Measurements from ENCODE around the gene KIF26B.

KIF26B gene

DNA sequence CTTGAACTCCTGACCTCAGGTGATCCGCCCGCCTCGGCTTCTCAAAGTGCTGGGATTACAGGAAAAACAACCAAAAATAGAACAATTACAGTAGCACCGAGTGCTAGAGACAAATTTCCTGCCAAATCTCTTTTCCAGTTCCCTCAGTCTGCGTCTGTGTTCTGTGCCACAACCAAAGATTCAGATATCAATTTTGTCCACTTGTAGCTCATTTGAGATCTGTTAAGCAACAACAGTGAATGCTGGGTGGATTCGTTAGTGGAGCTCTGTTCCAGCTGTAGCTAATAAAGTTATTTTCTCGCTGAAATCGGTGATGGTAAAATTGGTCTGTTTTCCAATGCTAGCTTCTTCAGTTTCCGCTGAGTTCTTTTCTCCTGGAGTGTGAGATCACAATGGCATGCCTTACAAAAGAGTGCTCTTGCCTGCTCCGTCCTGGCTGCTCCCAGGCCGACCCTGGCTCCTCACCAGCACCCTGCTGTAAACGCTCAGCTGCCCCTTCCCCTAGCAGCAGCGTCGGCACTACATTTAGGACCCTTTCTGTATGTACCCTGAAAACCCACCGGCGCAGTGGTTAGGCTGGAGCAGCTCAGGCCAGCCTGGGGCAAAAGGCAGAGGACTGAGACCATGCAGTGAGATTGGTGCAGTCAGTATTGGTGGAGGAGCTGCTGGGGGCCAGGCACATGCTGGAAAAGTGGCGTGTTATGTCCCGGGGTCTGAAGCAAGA, 395.4 kb downstream of the KIF26B start:
- H3K27me3 Mint-ChIP-seq: peaks cover 7% of the 10 kb centered on the region
- peaks cover 0 to 6% of the 10 kb centered on the region in 2 donors for H3K9me3 Mint-ChIP-seq
- H3K27ac Mint-ChIP-seq: no peak overlapping the region
- H3K4me3 Mint-ChIP-seq: no peak overlapping the region
- H3K4me1 Mint-ChIP-seq: no peaks in the 10 kb centered on the region
- DNase-seq: no peak
- no peak for ATAC-seq

DNA sequence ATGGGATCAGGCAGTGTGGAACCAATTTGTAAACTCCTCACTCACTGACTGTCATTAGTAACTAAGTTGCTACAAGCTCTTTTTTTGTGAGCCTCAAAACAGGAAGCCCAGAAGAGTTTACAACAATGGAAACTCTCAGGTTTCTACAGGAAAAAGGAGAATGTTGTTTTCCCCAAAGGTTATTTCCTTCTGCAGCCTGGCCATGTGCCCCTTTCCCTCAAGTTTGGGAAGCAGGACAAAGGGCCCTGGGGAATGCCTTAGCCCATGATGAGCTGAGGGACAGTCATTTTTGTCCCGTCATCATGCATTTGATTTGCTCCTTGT, 395.9 kb downstream of the KIF26B start:
- H3K9me3 Mint-ChIP-seq: peaks cover 0 to 6% of the 10 kb centered on the region in 2 donors
- ATAC-seq (no peak), DNase-seq (no peak)
- no peaks in the 10 kb centered on the region for H3K4me1 Mint-ChIP-seq
- H3K4me3 Mint-ChIP-seq: no peak overlapping the region
- peaks cover 12% of the 10 kb centered on the region for H3K27me3 Mint-ChIP-seq
- no peak overlapping the region for H3K27ac Mint-ChIP-seq

DNA sequence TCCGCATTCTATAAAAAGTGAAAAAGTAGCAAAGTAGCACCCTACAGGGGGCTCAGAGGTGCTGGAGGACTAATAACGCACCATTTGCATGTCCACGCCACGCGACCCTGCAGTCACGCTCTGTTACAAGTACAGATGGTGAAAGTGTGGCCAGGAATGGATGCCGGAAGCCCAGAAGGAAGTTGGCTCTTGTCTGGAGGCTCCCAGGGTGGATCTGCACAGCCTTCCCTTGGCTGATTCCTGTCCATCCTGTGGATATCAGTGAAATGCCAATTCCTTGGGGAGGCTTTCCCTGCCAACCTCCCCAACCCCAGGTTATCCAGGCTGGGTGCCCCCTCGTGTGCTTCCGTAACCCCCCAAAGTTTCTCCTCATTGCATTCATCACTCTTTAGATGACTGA, 396.8 kb downstream of the KIF26B start:
- ATAC-seq: no peak

DNA sequence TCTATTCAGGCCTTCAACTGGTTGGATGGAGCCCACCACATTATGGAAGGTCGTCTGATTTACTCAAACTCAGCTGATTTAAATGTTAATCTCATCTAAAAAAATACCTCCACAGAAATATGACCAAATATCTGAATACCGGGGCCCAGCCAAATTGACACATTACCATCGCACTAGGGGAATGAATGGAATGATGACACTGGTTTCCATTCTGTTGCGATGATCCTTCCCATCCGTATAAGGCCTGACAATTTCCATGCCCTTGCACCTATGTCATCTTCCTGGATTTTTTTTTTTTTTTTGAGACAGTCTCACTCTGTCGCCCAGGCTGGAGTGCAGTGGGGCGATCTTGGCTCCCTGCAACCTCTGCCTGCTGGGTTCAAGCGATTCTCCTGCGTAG, 397.5 kb downstream of the KIF26B start:
- Mint-ChIP-seq H3K9me3 (peaks cover 0 to 6% of the 10 kb centered on the region in 2 donors), H3K4me3 (no peak overlapping the region), H3K27ac (no peak overlapping the region), H3K27me3 (peaks cover 14% of the 10 kb centered on the region), H3K4me1 (no peaks in the 10 kb centered on the region)
- DNase-seq: no peak
- ATAC-seq: no peak

More for the DNA sequence above, 396.8 kb downstream of the KIF26B start:
- Mint-ChIP-seq H3K27me3 (peaks cover 14% of the 10 kb centered on the region), H3K9me3 (peaks cover 0 to 6% of the 10 kb centered on the region in 2 donors), H3K27ac (no peak overlapping the region), H3K4me1 (no peaks in the 10 kb centered on the region), H3K4me3 (no peak overlapping the region)
- no peak for DNase-seq

DNA sequence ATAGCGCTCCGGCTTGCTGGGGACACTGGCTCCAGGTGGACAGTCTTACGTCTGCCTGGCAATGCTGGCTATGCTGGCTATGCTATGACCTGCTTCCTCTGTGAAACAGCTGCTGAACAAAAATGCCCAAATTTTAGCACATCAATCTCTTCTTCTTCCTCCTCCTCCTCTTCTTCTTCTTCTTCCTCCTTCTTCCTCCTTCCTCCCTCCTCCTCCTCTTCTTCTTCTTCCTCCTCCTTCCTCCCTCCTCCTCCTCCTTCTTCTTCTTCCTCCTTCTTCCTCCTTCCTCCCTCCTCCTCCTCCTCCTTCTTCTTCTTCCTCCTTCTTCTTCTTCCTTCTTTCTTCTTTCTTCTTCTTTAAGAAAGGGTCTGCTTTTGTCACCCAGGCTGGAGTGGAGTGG, 401.3 kb downstream of the KIF26B start:
- no peak for ATAC-seq
- peaks cover 8% of the 10 kb centered on the region for H3K27me3 Mint-ChIP-seq

DNA sequence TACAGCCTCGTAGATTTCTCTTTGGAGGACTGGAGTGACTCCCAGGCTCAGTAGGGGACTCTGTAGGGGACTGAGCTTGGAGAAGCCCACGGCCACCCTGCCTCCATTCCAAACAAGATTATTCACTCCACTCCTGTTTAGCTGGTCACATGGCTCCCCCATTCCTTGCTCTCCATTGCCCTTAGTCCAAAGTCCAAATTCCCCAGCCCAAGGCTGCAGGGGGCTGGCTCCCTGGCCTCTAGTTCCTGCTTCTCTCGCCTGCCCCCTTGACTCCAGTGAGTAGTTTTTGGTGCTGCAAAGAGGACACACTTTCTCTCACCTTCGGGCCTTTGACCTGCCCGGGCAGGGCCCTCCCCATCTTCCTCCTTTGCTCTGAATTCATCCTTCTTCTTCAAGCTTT, 403.3 kb downstream of the KIF26B start:
- Mint-ChIP-seq H3K4me1 (no peaks in the 10 kb centered on the region), H3K27ac (peak overlapping the region in 1 of 2 donors; percentile 84), H3K27me3 (peaks cover 8% of the 10 kb centered on the region), H3K4me3 (no peak overlapping the region), H3K9me3 (no peaks in the 10 kb centered on the region)
- DNase-seq (no peak), ATAC-seq (no peak)

More for the DNA sequence above, 401.3 kb downstream of the KIF26B start:
- H3K9me3 Mint-ChIP-seq: peaks cover 0 to 6% of the 10 kb centered on the region in 2 donors
- DNase-seq: no peak
- no peak overlapping the region for H3K4me3 Mint-ChIP-seq
- H3K27ac Mint-ChIP-seq: no peak overlapping the region
- H3K4me1 Mint-ChIP-seq: no peaks in the 10 kb centered on the region

DNA sequence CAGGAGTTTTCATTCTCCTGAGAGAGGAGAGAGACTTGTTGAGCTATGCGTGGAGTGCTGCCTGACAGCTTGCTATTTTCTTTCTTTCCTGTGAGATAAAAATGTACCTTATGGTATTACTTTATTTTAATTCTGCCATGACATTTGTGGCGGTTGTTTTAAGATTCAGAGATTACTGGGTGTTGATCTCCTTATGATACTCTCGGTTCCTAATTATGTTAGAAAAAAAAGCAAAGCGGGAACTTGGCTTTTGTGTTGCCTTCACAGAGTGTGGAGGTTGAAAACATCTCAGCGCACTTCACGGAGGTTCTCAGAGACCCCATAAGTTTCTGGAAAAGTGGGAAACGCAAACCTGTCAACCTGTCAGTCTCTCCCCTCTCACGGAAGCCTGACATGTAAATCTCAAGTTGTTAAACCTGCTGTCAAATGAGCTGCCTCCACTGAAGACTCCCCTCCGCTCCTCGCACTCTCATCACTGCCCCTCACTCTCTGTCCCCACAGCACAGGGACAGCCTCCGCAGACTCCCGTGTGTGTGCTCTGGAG, 405.6 kb downstream of the KIF26B start:
- H3K4me3 Mint-ChIP-seq: no peak overlapping the region
- DNase-seq (no peak), ATAC-seq (no peak)
- no peaks in the 10 kb centered on the region for H3K9me3 Mint-ChIP-seq
- H3K4me1 Mint-ChIP-seq: no peaks in the 10 kb centered on the region
- peaks cover 4% of the 10 kb centered on the region for H3K27me3 Mint-ChIP-seq
- no peak overlapping the region for H3K27ac Mint-ChIP-seq

DNA sequence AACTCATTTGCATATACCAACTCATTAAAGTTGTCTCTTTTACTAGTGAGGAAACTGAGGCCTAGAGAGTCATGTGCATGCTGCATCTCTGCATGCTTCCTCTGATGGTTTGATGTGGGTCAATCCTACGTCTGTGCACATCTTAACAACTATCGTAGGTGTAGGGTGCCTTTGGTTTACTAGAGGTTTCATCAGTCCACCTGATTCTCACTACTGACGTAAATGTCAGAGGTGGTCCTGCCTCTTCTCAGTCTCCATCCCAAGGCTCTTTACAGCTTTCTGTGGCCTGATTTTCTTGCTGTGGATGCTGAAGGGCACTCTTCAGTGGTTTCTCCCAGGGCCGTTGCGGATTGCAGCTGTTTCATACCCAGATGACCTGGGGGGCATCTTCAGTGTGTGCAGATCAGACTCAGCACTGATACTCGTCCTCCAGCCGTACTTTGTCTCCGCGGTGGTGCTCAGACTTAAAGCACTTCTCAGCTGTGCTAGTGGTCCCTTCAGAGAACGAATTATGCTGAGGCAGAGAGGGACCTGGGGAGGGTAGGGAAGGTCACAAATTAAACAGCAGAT, 407.0 kb downstream of the KIF26B start:
- Mint-ChIP-seq H3K4me1 (no peaks in the 10 kb centered on the region), H3K4me3 (no peak overlapping the region), H3K27me3 (no peaks in the 10 kb centered on the region), H3K27ac (no peak overlapping the region), H3K9me3 (no peaks in the 10 kb centered on the region)
- ATAC-seq (no peak), DNase-seq (no peak)

DNA sequence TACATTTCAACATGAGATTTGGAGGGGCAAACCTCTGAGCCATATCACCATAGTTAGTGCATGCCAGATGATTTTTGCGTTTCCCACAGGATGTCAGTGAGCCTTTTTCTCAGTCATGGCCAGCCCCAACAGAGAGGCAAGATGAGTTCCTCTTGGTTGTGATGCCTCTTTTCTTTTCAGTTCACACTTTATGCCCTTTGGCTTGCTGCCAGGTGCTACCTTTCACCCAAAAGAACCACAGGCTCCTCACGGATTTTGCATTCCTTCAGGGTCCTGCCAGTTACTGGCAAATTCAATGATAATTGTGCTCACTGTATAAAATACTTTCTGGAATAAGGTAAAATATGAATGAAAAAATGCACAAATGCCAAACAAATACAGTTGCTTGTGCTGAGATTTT, 411.3 kb downstream of the KIF26B start:
- no peaks in the 10 kb centered on the region for H3K4me1 Mint-ChIP-seq
- DNase-seq (no peak), ATAC-seq (no peak)
- no peak overlapping the region for H3K27ac Mint-ChIP-seq
- no peak overlapping the region for H3K4me3 Mint-ChIP-seq
- peaks cover 9% of the 10 kb centered on the region for H3K27me3 Mint-ChIP-seq
- H3K9me3 Mint-ChIP-seq: no peaks in the 10 kb centered on the region

DNA sequence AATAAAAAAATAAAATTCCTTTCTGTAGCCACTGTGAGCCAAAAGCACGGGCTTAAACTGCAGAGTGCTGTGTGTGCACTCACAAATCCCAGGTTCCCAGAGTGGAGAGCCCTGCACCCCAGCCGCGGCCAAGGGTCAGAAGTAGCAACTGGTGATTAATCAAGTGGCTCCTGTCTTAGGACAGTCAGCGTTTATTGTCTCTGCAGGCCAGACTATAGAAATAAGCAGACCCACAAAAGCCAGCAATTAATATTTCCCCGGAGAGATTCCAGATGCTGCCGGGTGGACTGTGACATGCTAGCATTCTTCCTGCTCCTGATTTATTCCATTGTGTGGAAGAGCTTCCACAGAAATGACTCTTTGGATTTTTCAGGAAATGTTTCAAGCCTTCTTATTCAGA, 412.2 kb downstream of the KIF26B start:
- DNase-seq (no peak), ATAC-seq (no peak)
- Mint-ChIP-seq H3K27ac (no peak overlapping the region), H3K9me3 (no peaks in the 10 kb centered on the region), H3K4me1 (no peaks in the 10 kb centered on the region), H3K4me3 (no peak overlapping the region), H3K27me3 (peaks cover 9% of the 10 kb centered on the region)

DNA sequence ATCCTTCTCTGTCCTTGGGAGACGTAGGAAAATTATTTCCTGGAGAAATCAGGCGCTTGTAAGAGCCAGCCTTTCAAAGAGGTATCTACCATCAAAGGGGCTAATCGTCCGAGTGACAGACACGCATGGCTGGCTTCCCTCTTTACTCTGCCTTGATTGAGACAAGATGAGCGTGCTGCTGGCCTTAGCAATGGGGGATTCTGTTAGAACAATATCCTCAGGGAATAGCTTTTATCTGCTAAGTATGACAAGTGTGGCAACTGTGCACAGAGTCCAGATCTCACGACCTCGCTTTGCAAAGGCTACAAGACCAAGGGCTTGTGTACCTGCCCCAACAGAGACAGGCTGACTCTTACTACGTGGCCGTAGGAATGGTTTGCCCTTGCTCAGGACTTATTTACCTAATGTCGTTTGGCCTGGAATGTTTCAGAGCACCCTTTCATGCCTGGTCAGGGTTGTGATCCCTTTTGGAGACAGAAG, 417.1 kb downstream of the KIF26B start:
- no peak for ATAC-seq
- no peak for DNase-seq
- no peak overlapping the region for H3K27ac Mint-ChIP-seq
- no peak overlapping the region for H3K4me3 Mint-ChIP-seq
- H3K27me3 Mint-ChIP-seq: peaks cover 10% of the 10 kb centered on the region
- no peaks in the 10 kb centered on the region for H3K4me1 Mint-ChIP-seq
- H3K9me3 Mint-ChIP-seq: no peaks in the 10 kb centered on the region

DNA sequence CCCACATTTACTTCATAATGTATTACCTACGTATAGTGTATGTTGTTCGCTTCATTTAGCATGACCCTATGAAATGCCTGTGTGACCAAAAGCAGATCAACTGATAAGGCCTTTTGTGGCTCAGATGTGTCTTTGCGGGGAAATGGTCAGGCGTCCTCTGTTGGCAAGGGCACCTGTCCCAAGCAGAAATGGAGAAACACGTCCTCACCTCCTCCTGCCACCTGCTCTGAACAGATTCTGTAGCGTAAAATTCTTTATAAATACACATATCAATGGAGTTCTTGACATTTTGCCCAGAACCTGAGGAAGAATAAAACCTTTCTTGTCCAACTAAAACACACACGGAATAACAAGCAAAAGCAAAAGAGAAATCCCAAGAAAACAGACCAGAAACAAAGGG, 417.9 kb downstream of the KIF26B start:
- Mint-ChIP-seq H3K4me1 (no peaks in the 10 kb centered on the region), H3K9me3 (no peaks in the 10 kb centered on the region), H3K27me3 (peaks cover 17% of the 10 kb centered on the region), H3K4me3 (no peak overlapping the region), H3K27ac (no peak overlapping the region)
- no peak for DNase-seq
- ATAC-seq: no peak

DNA sequence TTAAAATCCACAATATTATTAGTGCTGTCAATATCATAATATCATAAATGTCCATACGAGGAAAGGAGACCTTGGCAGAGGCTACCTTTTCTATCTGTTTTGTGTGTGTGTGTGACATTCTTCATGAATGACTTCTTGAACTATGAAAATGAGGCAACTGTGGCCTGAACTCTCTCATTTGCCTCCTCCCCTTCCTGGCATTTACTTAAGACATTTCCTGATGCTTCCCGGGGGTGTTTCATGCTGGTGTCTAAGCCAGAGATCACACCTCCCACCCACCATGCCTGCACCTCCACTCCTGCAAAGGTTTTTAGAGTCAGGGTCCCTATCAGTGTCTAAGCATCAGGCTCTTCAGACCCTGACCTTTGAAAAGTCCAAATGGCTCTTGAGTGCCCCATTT, 420.9 kb downstream of the KIF26B start:
- Mint-ChIP-seq H3K9me3 (no peaks in the 10 kb centered on the region), H3K27me3 (peaks cover 19% of the 10 kb centered on the region), H3K4me1 (no peaks in the 10 kb centered on the region), H3K27ac (no peak overlapping the region), H3K4me3 (no peak overlapping the region)
- DNase-seq (no peak), ATAC-seq (no peak)

DNA sequence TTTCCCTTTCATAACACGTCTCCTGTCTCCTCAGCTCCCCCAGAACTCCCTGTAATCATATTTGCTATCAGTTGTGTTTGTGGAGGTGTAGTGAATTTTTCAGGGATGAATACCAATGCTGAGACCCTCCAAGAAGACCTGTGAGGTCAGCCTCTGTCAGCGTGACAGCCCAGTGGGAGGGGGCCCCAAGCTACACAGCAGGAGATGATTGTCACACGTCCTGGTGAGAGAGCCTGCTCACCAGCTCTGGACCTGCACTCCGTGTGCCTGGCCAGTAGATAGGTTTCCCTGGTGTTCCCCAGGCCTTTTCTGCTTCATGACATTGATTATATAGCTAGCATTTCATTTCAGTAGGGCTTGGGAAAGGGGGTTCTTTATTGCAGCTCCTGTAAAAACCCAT, 421.5 kb downstream of the KIF26B start:
- no peak overlapping the region for H3K4me3 Mint-ChIP-seq
- ATAC-seq (no peak), DNase-seq (no peak)
- H3K27ac Mint-ChIP-seq: no peak overlapping the region
- H3K9me3 Mint-ChIP-seq: no peaks in the 10 kb centered on the region
- H3K4me1 Mint-ChIP-seq: no peaks in the 10 kb centered on the region
- H3K27me3 Mint-ChIP-seq: peaks cover 15% of the 10 kb centered on the region

DNA sequence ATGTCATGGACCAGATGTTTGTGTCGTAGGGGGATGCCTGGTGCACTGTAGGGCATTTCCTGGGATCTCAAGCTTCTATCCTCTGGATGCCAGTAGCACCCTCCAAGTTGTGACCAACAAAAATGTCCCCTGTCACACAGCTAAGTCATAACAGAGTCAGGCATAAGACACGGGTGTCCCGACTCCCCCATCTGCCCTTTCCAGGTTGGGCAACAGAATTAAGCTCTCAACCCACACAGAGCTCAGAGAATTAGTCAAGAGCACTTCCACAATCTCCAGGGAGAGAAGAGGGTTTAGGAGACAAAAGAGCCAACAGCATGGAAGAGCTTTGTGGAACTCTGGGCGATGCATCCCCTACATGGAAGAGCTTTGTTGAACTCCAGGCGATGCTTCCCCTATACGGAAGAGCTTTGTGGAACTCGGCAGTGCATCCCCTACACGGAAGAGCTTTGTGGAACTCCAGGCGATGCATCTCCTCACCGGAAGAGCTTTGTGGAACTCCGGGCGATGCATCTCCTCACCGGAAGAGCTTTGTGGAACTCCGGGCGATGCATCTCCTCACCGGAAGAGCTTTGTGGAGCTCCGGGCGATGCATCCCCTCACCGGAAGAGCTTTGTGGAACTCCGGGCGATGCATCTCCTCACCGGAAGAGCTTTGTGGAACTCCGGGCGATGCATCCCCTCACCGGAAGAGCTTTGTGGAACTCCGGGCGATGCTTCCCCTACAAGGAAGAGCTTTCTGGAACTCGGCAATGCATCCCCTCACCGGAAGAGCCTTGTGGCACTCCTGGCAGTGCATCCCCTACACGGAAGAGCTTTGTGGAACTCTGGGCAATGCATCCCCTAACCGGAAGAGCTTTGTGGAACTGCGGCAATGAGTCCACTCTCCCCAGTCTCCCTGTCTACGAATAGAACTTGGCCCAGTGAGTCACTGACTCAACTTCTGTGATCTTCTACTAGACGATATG, 422.7 kb downstream of the KIF26B start:
- Mint-ChIP-seq H3K27ac (no peak overlapping the region), H3K4me1 (no peaks in the 10 kb centered on the region), H3K27me3 (peaks cover 15% of the 10 kb centered on the region), H3K9me3 (no peaks in the 10 kb centered on the region), H3K4me3 (no peak overlapping the region)
- DNase-seq: no peak
- ATAC-seq: no peak

DNA sequence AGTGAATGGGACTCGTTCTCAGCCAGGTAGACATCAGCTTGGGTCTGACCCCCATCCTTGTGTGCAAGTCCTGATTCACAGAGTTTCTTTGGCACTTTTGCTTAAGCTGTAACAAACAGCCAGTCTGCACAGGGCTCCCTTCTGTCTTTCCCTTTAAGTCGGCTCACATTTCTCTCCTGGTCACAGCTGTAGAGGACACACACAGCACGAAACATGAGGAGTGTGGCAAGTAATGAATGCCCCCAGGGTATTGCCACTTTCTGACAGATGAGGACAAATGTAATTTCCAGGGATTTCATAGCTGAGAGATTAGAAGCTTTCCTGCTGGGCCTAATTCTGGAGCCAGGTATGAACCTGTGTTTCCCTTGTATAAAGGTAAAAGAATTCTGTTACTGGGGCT, 423.5 kb downstream of the KIF26B start:
- ATAC-seq (no peak), DNase-seq (no peak)
- Mint-ChIP-seq H3K4me1 (no peaks in the 10 kb centered on the region), H3K9me3 (no peaks in the 10 kb centered on the region), H3K4me3 (no peak overlapping the region), H3K27me3 (peaks cover 22% of the 10 kb centered on the region), H3K27ac (no peak overlapping the region)

All from stimulated activated naive CD8-positive, alpha-beta T cell treated with anti-CD3 and anti-CD28 coated beads, Interleukin-15, amount 100 ng/mL, for 72 hours (primary cell).